GM21528 (cell line): ENCODE measurements around the gene RAP1GAP.
"Not testable (repeated sequence)": the region's sequence is repeated elsewhere in the genome, so short reads cannot be mapped to it uniquely, and the experiment has no call there.

ENCODE experiments used
- ATAC-seq: cut with Tn5 transposase; IDR thresholded peaks from one replicate; pipeline ENCODE4 v1.9.1; 2021; ENCODE audit warnings: mild to moderate bottlenecking, moderate library complexity; ENCODE audit not compliant: unreplicated experiment, low FRiP score

The RAP1GAP gene

DNA sequence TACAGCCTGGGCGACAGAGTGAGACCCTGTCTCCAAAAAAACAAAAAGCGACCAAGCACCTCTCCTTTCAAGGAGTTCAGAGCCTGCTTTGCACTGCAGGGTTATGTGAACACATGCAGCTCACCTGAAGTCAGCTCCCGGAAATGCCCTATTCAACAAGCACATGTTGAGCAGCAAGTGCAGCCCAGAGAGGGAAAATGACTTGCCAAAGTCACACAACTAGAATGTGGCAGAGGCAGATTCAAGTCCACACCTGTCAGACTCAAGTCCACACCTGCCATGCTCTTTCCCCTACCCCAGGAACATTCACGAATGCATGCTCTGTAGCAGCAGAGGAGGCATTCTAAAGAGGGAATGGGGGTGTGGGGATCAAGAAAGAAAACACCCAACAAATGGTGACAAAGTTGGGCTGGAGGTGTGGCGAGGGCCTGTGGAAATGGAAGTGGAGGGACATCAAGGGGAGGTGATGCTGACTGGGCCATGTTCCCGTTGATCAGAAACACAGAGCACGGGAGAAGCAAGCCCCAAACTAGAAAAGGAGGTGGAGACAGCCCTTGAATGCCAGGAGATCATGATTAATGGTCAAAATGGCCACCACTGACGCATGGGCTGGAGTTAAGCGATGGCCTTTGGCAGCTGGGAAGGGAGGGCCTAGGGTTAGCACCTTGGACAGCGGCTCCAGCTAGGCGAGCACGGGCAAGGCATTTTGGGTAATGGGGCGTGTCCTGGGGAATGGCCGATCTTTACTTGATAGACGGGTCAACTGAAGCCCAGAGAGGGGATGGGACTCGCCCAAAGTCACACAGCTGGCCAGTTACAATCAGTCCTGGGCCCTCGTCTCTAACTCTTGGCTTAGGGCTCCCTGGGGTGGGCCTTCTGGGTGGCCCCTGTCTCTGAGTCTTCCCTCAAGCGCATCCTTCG is 21.5 kb downstream of the RAP1GAP start:
- ATAC-seq: no peak

DNA sequence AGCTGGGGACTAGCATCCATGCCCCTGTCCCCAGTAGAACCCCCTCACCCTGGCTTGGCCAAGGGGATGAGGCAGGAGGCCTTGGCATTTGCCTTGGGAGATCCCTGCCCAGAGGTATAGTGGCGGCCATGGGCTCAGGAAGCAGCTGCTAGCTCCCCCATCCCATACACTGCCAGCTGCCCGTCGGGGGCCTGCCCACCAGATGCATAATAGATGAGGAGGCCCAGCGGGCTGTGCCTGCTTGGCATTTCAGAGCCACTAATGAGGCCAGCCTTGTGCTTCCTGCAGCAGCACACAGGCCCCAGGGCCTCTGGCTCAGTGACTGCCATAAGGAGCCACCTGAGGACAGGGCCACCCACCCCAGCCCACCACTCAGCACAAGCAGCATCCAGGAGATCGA is 23.6 kb downstream of the RAP1GAP start:
- ATAC-seq: no peak

DNA sequence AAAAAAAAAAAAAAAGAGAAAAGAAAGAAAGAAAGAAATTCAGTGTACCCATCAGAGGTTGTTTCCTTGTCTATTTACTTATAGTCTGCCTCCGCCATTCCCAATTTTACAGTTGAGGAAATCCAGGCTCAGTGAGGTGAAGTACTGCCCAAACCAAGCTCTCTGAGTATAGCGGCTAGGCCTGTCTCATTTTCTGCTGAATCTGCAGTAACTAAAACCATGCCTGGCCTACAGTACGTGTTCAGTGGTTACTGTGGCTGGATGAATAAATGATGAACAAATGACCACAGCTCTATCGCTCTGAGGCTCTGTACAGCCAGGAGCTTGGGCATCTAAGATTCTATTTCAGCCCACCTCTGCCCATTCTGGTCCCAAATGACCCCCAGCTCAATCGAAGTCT is 24.3 kb downstream of the RAP1GAP start:
- no peak for ATAC-seq

DNA sequence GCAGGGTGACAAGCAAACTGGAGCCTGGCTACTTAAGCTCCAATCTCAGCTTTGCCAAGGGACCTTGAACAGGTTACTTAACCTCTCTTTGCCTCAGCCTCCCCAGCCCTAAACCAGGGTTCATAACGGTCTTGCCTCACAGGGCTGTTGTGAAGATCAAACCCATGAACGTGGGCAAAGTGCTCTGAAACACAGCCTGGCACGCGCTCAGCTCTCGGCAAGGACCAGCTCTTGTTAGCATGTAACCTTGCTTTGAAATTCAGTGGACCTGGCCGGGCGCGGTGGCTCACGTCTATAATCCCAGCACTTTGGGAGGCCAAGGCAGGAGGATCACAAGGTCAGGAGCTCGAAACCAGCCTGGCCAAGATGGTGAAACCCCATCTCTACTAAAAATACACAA is 24.8 kb downstream of the RAP1GAP start:
- no peak for ATAC-seq

DNA sequence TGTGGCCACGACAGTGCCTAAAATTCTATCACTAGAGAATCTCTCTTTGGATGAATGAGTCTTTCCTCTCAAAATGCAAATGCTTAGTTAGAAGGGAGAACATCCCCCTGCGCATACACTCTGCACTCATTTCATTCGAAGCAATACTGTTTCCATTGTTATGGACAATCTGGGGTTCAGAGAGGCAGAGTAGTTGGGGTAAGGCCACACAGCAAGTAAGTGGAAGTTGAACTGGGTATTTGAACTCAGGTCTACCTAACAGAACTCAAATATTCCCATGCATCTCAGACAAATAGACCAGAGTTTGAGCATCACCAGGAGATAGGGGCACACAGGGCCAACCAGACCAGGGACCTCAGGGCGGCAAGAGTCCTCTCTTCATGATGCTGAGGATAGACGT is 25.5 kb downstream of the RAP1GAP start:
- no peak for ATAC-seq

DNA sequence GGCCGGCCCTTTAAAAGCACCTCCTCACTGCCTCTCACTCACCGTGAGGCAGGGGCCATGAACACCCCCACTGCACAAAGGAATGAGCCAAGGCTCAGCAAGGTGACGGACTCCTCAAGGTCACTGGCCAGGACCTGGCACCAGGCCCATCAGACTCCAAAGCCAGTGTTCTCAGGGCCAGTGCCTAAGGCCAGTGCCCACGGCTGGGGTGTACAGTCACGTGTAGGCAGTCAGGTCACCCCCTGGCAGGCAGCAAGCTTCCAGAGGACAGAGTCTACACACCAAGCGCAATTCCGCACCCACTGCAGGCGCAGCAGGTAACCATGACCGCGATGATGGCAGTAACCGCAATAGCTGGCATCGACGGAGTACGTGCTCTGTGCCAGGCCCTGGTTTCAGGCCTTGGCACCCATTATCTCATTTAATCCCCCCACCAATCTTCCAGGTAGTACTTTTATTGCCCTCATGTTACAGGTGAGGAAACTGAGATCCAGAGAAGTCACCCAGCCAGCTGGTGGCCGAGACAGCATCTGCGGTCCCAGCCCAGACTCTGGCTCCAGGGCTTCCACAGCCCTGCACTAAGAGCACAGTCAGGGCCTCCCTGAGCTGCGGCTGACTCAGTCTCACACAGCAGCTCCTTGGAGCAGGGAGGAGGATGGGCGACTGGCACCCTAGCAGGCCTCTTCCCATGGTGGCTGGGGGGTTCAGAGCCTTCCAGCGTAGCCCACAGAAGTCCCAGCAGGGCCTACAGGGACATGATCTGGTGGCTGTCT is 27.0 kb downstream of the RAP1GAP start:
- no peak for ATAC-seq

DNA sequence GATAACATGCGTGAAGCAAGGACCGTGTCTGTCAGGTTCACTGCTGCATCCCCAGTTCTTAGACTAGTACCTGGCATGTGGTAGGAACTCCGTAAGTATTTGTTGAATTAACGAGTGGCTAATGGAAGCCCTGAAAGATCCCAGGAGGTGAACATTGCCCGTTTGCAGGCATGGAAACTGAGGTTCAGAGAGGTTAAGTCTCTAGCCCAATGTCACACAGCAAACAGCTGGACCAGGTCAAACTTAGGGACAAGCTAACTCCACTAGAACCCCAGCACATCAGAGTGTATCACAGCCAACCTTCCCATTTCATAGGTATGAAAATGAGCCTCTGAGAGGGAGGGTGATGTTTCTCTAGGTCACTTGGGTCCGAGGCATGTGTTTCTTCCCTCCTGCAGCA is 27.6 kb downstream of the RAP1GAP start:
- no peak for ATAC-seq

DNA sequence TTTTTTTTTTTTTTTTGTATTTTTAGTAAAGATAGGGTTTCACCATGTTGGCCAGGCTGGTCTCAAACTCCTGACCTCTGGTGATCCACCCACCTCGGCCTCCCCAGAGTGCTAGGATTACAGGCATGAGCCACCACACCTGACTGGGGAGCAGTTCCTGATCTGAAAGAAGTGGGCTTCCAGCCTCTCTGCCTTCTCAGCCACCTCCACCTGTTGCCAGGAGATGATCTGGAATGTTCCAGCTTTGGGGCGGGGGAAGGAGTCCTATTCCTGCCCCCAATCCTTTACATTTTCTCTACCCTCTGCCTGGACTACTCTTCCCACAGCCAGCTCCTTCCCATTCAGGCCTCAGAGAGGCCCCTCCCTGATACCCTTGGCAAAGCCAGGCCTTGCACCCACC is 28.1 kb downstream of the RAP1GAP start:
- no peak for ATAC-seq

DNA sequence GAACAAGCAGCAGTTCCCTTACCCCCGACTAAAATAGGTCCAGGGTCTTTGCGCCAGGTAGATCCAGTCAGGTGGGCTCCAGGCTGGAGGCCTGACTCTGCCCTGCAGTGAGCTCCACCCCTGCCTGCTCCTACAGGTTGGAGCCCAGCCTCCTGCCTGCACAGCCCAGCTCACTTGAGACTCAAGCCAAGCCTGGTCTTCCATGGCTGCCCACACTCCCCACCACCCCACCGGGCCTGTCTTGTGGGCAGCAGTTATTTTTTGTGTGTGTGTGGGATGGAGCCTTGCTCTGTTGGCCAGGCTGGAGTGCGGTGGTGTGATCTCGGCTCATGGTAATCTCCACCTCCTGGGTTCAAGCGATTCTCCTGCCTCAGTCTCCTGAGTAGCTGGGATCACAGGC is 28.5 kb downstream of the RAP1GAP start:
- ATAC-seq: no peak

DNA sequence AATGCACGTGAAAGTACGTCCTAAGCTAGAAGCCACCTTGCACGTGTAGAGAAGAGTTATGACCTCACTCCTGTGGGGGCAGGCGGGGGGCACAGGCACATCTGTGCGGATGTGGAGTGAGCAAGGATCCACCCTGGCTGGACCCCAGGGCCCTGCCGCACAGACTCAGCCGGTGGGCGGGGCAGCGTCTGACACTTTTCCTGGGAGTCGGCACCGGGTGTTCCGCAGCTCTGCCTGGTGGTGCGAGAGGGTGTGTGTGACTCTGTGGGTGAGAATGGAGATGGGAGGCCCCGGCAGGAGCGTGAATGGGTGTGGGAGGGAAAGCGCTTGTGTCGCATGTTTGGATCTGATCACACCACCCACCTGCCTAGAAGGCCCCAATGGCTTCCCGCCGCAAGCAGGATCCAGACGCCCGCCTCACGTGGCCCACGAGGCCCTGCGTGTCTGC is 29.5 kb downstream of the RAP1GAP start:
- ATAC-seq: no peak

DNA sequence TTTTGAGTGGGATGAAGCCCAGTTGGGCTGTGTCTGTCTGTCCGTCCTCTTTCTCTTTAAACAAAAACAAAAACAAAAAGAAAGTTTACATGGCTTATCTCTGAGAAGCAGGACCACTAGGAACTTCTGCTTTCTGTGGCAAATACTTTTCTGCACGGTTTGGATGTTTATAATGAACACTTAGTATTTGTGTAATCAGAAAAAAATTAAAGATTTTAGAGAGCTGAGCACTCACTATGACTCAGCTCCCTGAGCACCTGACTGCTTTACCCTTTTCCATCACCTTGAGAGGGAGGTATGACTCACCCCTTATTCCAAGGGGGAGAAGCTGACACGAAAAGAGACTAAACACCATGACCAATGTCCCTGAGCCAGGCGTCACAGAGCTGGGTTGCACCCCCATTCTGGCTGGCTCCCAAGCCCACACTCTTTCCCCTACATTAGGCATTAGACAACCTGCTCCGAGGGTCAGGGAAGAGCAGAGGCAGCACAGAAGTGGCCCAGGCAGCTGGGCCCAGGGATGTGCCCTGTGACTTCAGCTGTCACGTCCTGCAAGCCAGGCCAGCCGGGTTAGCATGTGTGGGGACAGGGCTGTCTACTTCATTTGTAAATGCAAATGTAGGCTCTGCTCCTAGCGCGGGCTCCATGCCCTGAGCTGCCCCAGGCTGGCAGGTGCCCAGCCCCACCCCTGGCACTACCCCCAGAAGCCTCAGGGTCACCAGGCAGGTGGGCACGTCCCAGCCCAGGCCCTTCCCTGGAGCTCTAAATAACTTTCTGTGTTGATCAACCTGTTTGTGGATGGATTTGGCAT is 30.4 kb downstream of the RAP1GAP start:
- no peak for ATAC-seq

DNA sequence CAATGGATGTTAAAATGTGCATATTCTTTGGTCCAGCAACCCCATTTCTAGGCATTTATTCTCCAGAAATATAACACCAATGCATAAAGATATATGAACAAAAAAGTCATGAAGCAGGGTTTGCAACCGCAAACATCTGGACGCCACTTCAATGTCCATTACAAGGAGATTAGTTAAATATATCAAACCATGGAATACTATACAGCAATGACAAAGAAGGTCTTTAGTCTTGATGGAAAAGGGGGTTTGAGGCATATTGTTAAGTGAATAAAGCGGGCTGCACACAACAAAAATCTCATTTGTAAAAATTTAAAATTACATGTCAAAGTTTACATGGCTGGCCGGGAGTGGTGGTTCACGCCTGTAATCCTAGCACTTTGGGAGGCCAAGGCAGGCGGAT is 31.6 kb downstream of the RAP1GAP start:
- ATAC-seq: no peak

DNA sequence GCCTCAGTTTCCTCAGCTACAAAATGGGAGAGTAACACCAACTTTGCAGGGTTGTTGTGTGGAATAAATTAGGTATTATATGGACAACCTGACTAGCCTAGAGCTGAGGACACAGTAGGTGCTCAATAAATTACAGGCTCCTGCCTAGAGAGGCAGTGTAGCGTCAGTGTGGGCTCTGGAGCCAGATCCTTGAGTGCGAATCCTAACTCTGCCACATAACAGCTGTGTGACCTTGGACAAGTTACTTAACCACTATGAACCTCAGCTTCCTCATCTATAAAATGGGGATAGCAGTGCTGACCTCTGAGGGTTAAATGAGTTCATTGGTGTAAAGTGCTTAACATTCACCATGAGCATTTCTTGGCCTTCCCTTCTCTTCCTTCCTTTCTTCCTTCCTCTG is 33.1 kb downstream of the RAP1GAP start:
- ATAC-seq: no peak

DNA sequence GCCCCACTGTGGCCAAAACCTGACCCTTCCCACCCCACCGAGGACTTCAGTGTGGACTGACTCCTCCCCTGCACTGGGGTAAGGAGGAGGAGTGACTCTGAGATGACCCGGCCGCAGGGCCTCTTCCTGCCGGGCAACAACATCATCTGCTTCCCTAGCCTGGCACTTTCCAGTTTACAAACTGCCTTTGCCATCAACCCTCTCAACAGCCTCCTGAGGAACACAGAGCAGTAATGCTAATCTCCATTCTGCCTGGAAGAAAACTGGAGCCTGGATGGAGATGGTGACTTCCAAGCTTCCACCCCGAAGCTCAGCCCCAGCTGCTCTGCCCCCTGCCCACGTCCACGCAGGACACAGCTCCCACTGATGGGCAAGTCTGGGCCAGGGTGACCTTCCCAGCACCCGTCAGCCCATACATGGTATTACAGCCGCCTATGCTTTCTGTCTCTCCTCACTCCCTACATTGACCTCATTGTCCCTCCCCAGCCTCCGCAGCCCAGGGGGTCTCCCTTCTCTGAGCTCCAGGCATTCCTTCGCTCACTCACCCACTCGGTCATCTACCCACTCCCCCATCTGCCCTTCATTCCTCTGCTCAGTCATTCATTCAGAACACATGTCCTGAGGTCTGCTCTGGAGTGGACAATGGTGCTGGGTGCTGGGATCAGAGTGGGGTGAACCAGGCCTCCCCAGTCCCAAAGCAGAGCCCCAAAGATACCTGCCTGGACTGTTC is 34.2 kb downstream of the RAP1GAP start:
- no peak for ATAC-seq

DNA sequence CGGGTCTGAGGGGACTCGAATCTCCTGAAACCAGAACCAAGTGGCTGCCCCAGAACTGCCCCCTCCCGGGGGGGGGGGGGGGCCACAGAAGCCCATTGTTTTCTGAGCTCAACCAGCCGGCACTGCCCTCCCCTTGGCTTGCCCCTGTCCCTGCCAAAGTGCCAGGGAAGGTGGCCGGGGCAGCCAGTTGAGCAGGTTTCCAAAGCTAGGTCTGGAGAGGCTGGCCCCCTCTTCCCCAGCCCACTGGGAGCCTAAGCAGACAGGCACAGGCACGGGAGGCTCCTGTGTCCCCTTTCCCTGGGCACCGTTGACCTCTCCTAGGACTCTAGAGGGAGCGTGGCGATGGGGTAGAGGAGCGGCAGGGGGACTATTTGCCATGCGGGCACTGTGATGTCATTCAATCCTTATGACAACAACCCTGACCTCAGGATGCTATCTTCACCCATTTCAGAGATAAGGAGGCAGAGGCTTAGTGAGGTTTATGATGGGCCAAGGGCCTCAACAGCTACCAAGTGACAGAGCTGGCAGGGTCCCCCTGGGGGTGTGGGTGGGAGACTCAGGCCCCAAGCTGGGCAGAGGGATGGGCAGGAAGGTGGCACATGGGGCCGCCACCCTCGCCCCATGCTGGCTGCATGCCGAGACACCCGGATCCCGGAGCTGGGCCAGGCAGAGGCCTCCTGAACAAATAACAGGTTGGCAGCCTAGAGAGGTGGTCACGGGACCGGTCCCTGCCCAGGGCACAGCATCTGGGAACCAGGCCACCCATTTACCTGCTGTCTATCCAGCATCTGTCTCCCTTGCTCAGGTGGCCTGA is 35.0 kb downstream of the RAP1GAP start:
- no peak for ATAC-seq

DNA sequence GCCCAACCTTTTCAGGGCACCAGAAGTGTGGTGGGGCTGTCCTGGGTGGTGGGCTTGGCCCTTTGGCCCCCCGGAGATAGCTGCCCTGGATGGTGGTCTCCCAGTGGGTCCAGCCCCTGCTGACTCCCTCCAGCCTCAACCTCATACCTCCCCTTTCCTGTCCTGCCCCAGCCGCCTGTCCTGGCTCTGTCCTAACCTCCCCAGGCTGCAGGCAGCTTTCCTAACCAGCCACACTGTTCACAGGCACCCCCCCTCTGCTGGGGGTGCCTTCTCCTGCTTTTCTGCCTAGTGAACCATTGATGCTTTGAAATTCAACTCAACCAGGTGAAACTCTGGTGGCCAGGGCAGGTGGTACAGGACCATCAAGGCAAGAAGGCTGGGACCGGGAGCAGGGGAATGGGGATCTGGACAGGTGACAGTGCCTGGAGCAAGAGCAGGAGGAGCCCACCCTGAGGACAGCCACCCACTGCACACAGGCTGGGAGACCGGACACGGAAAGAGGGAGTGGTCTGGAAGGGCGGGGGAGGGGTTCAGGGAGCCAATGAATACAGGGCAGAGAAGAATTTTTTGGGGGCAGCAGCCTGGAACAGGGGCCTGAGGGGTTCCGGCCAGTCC is 35.9 kb downstream of the RAP1GAP start:
- no peak for ATAC-seq

DNA sequence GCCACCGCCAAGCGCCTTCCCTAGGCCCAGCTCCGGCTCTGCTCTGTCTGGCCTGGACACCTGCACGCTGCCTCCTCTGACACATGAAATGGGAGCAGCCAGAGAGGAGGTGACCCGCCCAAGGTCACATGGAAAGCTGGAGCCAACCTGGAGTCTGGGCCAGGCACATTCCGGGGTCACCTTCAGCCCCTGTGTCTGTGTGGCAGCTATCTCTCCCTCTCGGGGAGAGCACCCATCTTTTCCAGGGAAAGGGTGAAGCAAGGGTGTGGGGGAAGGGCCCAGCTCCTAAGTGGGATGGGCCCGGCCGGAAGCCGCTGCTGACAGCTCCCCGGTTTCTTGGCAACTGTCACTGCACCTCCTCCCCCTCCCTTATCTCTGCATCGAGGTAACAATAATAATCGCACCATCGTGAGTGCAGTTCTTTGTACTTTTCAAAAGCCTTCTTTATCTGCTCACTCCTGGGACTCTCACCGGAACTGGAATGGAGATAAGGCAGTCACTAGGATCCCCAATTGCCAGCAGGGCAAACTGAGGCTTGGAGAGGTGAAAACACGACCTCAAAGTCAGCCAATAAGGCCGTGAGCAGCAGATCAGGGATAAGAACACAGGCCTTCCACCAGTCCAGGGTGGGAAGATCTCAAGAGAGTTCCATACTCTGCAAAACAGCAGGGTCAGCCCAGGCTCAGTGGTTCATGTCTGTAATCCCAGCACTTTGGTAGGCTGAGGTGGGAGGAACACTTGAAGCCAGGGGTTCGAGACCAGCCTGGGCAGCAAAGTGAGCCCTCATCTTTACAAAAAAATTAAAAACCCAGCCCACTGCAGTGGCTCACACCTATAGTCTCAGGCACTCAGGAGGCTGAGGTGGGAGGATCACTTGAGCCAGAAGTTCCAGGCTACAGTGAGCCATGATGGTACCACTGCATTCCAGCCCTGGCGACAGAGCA is 36.9 kb downstream of the RAP1GAP start:
- ATAC-seq: no peak

DNA sequence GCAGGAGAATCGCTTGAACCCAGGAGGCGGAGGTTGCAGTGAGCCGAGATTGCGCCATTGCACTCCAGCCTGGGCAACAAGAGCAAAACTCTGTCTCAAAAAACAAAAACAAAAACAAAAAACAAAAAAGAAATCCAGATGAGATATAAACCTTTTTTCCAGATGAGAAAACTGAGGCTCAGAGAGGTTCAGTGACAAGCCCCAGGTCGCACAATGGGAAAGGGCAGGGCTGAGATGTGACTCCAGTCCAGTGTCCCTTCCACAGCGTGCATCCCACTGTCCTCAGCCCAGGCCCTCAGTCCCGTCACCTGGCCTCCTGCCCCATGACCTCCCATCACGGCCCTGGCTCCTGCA is 37.6 kb downstream of the RAP1GAP start:
- ATAC-seq: not testable (repeated sequence)
